ENCODE results near the gene GLUD1. TPM values are rescaled to one million over a fixed set of nuclear protein-coding genes. Genes with fewer than 3 reads are reported as not detected.
"Not testable (repeated sequence)": the region's sequence is repeated elsewhere in the genome, so short reads cannot be mapped to it uniquely, and the experiment has no call there.

The GLUD1 gene
- polyA plus RNA-seq, 1 experiment: 78.6 TPM

- ChIA-PET POLR2A (no interaction called here), CTCF (no interaction called here)
- Histone ChIP-seq H3K36me3 (ENCODE audit: control insufficient read depth, insufficient read depth, low read length) (no peaks in the 10 kb centered on the region), H3K4me3 (ENCODE audit: low read depth, low read length) (no peak overlapping the region), H3K27me3 (ENCODE audit: control insufficient read depth, insufficient read depth, low read length) (no peaks in the 10 kb centered on the region)
- no peak for TF ChIP-seq CTCF (IDR thresholded peaks at IDR 0.05; ENCODE audit: insufficient read depth, low read depth, low read length)
- no peak for DNase-seq (ENCODE audit: low read depth)
Measured at GRCh38 chr10:87030912-87031635, 63.6 kb downstream of the GLUD1 start.

- H3K27me3 ChIP-seq (ENCODE audit: control insufficient read depth, insufficient read depth, low read length); DNase-seq (ENCODE audit: low read depth); CTCF ChIA-PET; H3K36me3 ChIP-seq (ENCODE audit: control insufficient read depth, insufficient read depth, low read length); H3K4me3 ChIP-seq (ENCODE audit: low read depth, low read length); POLR2A ChIA-PET: not testable (repeated sequence)
Measured at GRCh38 chr10:87030419-87030818, 64.2 kb downstream of the GLUD1 start.

GRCh38 chr10:87026747-87027508 lies 67.7 kb downstream of the GLUD1 start:
- H3K36me3 ChIP-seq (ENCODE audit: control insufficient read depth, insufficient read depth, low read length); POLR2A ChIA-PET; H3K27me3 ChIP-seq (ENCODE audit: control insufficient read depth, insufficient read depth, low read length); DNase-seq (ENCODE audit: low read depth); H3K4me3 ChIP-seq (ENCODE audit: low read depth, low read length): not testable (repeated sequence)
- CTCF ChIA-PET: interaction anchor here (0.6 to 1.2 kb wide), 2 partner anchors 25 to 88 kb away, joined by 3 read pairs; no protein-coding TSS in a partner anchor

GRCh38 chr10:87025285-87025958 lies 69.2 kb downstream of the GLUD1 start:
- H3K27me3 ChIP-seq (ENCODE audit: control insufficient read depth, insufficient read depth, low read length); CTCF ChIA-PET; POLR2A ChIA-PET; H3K36me3 ChIP-seq (ENCODE audit: control insufficient read depth, insufficient read depth, low read length); H3K4me3 ChIP-seq (ENCODE audit: low read depth, low read length): not testable (repeated sequence)
- DNase-seq (ENCODE audit: low read depth): peak; percentile 32

DNA sequence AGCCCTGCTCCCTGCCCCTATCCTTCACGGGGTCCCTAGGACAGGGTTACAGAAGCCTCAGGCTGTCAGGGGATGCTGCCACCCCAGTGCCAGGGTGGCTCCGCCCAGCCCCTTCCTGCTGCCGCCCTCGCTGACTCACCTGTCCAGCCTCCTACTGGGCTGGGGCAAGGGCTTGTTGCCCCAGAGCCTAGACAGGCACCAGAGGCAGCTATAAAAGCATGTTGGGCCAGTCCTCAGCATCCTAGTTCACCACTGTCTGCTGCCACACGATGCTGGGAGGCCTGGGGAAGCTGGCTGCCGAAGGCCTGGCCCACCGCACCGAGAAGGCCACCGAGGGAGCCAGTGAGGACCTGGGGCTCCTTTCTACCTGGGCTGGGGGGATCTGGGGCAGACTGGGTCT lies 74.6 kb downstream of the GLUD1 start, which contains the start of gene FAM25A:
Gene FAM25A, plus strand, starts transcription at position 239 of the 400 bp plus-strand sequence. Its CDS starts 31 bp downstream, at position 270.
- DNase-seq (ENCODE audit: low read depth); H3K27me3 ChIP-seq (ENCODE audit: control insufficient read depth, insufficient read depth, low read length); POLR2A ChIA-PET; H3K36me3 ChIP-seq (ENCODE audit: control insufficient read depth, insufficient read depth, low read length); CTCF ChIA-PET; H3K4me3 ChIP-seq (ENCODE audit: low read depth, low read length): not testable (repeated sequence)

GRCh38 chr10:87019504-87019903 lies 75.1 kb downstream of the GLUD1 start:
- DNase-seq (ENCODE audit: low read depth): not testable (repeated sequence)

DNA sequence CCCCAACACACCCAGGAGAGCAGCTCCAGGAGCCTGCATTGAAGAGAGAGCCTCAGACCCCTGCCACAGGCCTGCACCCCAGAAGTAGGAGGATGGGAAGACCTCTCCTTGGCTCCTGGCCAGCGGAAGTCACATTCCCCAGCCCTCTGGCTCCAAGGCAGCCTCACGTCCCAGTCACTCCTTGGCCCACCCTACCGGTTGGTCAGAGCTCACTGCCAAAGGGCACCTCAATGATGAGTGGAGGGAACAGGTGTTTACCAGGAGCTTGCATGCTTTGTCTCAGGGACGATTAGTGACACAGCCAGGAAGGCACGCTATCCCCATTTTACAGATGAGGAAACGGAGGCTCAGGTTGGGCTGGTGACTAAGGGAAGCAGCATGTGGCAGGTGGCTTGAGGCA lies 75.6 kb downstream of the GLUD1 start:
- DNase-seq (ENCODE audit: low read depth); H3K36me3 ChIP-seq (ENCODE audit: control insufficient read depth, insufficient read depth, low read length); H3K4me3 ChIP-seq (ENCODE audit: low read depth, low read length); H3K27me3 ChIP-seq (ENCODE audit: control insufficient read depth, insufficient read depth, low read length); POLR2A ChIA-PET; CTCF ChIA-PET: not testable (repeated sequence)

More at GRCh38 chr10:87019504-87019903, 75.1 kb downstream of the GLUD1 start:
- H3K36me3 ChIP-seq (ENCODE audit: control insufficient read depth, insufficient read depth, low read length); POLR2A ChIA-PET; H3K27me3 ChIP-seq (ENCODE audit: control insufficient read depth, insufficient read depth, low read length); CTCF ChIA-PET; H3K4me3 ChIP-seq (ENCODE audit: low read depth, low read length): not testable (repeated sequence)

- H3K4me3 ChIP-seq (ENCODE audit: low read depth, low read length); POLR2A ChIA-PET; H3K27me3 ChIP-seq (ENCODE audit: control insufficient read depth, insufficient read depth, low read length); DNase-seq (ENCODE audit: low read depth); CTCF ChIA-PET; H3K36me3 ChIP-seq (ENCODE audit: control insufficient read depth, insufficient read depth, low read length): not testable (repeated sequence)
Measured at GRCh38 chr10:87018127-87018526, 76.5 kb downstream of the GLUD1 start.

GRCh38 chr10:87014986-87015716 lies 79.5 kb downstream of the GLUD1 start:
- DNase-seq (ENCODE audit: low read depth); POLR2A ChIA-PET: not testable (repeated sequence)

GRCh38 chr10:87013528-87013927 lies 81.1 kb downstream of the GLUD1 start:
- POLR2A ChIA-PET; DNase-seq (ENCODE audit: low read depth); H3K4me3 ChIP-seq (ENCODE audit: low read depth, low read length); H3K27me3 ChIP-seq (ENCODE audit: control insufficient read depth, insufficient read depth, low read length); CTCF ChIA-PET; H3K36me3 ChIP-seq (ENCODE audit: control insufficient read depth, insufficient read depth, low read length): not testable (repeated sequence)

More at GRCh38 chr10:87014986-87015716, 79.5 kb downstream of the GLUD1 start:
- H3K27me3 ChIP-seq (ENCODE audit: control insufficient read depth, insufficient read depth, low read length); H3K4me3 ChIP-seq (ENCODE audit: low read depth, low read length); CTCF ChIA-PET; H3K36me3 ChIP-seq (ENCODE audit: control insufficient read depth, insufficient read depth, low read length): not testable (repeated sequence)

DNA sequence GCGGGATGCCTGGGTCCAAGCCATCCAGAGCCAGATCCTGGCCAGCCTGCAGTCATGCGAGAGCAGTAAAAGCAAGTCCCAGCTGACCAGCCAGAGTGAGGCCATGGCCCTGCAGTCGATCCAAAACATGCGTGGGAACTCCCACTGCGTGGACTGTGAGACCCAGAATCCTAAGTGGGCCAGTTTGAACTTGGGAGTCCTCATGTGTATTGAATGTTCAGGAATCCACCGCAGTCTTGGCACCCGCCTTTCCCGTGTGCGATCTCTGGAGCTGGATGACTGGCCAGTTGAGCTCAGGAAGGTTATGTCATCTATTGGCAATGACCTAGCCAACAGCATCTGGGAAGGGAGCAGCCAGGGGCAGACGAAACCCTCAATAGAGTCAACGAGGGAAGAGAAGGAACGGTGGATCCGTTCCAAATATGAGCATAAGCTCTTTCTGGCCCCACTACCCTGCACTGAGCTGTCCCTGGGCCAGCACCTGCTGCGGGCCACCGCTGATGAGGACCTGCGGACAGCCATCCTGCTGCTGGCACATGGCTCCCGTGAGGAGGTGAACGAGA lies 85.4 kb downstream of the GLUD1 start:
- DNase-seq (ENCODE audit: low read depth); CTCF ChIA-PET; H3K36me3 ChIP-seq (ENCODE audit: control insufficient read depth, insufficient read depth, low read length); POLR2A ChIA-PET; H3K27me3 ChIP-seq (ENCODE audit: control insufficient read depth, insufficient read depth, low read length); H3K4me3 ChIP-seq (ENCODE audit: low read depth, low read length): not testable (repeated sequence)
